Measurements from ENCODE around the gene CFAP45. TPM values are rescaled to one million over a fixed set of nuclear protein-coding genes. Genes with fewer than 3 reads are reported as not detected.

The CFAP45 gene
- total and polyA plus RNA-seq, 2 experiments from 2014 or later = 0.43 TPM; not detected in 1

DNA sequence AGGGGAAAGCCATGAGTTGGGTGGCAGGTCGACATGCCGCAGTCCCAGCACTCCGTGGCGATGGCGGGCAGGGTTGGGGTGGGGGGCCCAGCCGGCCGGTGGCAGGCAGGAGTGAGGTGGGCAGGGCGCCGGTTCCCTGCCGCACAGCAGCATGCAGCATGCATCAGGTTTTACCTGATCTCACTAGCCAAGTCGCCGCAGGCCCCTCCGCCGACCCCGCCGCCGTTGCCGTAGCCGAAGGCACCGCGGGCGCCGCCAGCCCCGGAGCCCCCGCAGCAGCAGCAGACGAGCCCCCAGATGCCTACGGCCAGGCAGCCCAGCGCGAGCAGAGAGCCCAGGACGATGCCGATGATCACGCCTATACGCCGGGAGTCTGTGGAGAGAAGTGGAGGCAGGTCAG is 44.3 kb downstream of the CFAP45 start:
- no peaks in the 10 kb centered on the region for H3K9me2 ChIP-seq (replicated peaks; ENCODE audit: insufficient read depth)
- H3K4me1 ChIP-seq (ENCODE audit: insufficient read depth) = peaks cover 21% of the 10 kb centered on the region
- no peaks in the 10 kb centered on the region for H4K20me1 ChIP-seq (ENCODE audit: insufficient read depth, poor library complexity, severe bottlenecking)
- H2AFZ ChIP-seq = no peak overlapping the region
- no peaks in the 10 kb centered on the region for H3K9me3 ChIP-seq (ENCODE audit: low read depth)
- H3K36me3 ChIP-seq (replicated peaks; ENCODE audit: insufficient read depth, low read depth) = no peaks in the 10 kb centered on the region
- DNase-seq (ENCODE audit: low spot score) = no peak
- H3K4me2 ChIP-seq = no peak overlapping the region
- H3K79me2 ChIP-seq = no peaks in the 10 kb centered on the region
- 98% methylated on average over 24 of the region's 34 CpGs for WGBS (ENCODE audit: low lambda C conversion rate, missing lambda C conversion rate)
- no peaks in the 10 kb centered on the region for H3K27me3 ChIP-seq
- no peak overlapping the region for H3K27ac ChIP-seq
- no peak overlapping the region for H3K4me3 ChIP-seq
- TF ChIP-seq EZH2 (IDR thresholded peaks at IDR 0.05; ENCODE audit: borderline replicate concordance) (no peak), EZH2phosphoT487 (IDR thresholded peaks at IDR 0.05; ENCODE audit: low read depth, severe bottlenecking, unreplicated experiment) (no peak)
- TF ChIP-seq, protein P1, sequence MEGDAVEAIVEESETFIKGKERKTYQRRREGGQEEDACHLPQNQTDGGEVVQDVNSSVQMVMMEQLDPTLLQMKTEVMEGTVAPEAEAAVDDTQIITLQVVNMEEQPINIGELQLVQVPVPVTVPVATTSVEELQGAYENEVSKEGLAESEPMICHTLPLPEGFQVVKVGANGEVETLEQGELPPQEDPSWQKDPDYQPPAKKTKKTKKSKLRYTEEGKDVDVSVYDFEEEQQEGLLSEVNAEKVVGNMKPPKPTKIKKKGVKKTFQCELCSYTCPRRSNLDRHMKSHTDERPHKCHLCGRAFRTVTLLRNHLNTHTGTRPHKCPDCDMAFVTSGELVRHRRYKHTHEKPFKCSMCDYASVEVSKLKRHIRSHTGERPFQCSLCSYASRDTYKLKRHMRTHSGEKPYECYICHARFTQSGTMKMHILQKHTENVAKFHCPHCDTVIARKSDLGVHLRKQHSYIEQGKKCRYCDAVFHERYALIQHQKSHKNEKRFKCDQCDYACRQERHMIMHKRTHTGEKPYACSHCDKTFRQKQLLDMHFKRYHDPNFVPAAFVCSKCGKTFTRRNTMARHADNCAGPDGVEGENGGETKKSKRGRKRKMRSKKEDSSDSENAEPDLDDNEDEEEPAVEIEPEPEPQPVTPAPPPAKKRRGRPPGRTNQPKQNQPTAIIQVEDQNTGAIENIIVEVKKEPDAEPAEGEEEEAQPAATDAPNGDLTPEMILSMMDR (IDR thresholded peaks at IDR 0.05; ENCODE audit: poor library complexity) = no peak

DNA sequence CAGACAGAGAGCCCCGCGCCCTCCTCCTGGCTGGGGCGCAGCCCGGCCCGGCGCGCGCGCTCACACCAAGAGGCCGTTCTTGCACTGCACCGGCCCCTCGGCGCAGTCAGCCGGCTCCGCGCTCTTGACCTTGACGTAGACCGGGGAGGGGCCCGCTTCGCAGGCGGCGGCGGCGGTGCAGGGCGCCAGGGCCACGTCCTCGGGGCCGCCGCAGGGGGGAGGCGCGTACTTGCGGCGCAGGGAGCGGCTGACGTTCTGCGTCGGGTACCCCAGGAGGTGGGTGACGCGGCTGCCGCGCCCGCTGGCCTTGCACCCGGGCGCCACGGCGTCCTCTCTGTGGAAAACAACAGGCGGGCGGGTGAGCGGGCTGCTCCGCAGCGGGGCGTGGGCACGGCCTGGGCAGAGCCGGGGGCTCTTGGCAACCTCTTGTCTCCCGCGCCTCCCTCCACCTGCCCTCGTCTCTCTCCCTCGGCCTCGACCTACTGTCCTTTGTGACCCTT is 45.2 kb downstream of the CFAP45 start:
- no peaks in the 10 kb centered on the region for H3K79me2 ChIP-seq
- 4% methylated on average over 17 of the region's 59 CpGs for WGBS (ENCODE audit: low lambda C conversion rate, missing lambda C conversion rate)
- peaks cover 14% of the 10 kb centered on the region for H3K4me1 ChIP-seq (ENCODE audit: insufficient read depth)
- peak; percentile 94 for DNase-seq (ENCODE audit: low spot score)
- no peaks in the 10 kb centered on the region for H3K9me3 ChIP-seq (ENCODE audit: low read depth)
- no peaks in the 10 kb centered on the region for H3K27me3 ChIP-seq
- H3K4me3 ChIP-seq = peak overlapping the region; percentile 15
- H4K20me1 ChIP-seq (ENCODE audit: insufficient read depth, poor library complexity, severe bottlenecking) = no peaks in the 10 kb centered on the region
- H3K27ac ChIP-seq = peak overlapping the region; percentile 98
- no peaks in the 10 kb centered on the region for H3K36me3 ChIP-seq (replicated peaks; ENCODE audit: insufficient read depth, low read depth)
- H2AFZ ChIP-seq = peak overlapping the region; percentile 79
- TF ChIP-seq EZH2 (IDR thresholded peaks at IDR 0.05; ENCODE audit: borderline replicate concordance) = no peak
- TF ChIP-seq EZH2phosphoT487 (IDR thresholded peaks at IDR 0.05; ENCODE audit: low read depth, severe bottlenecking, unreplicated experiment) = no peak
- H3K9me2 ChIP-seq (replicated peaks; ENCODE audit: insufficient read depth) = no peaks in the 10 kb centered on the region
- H3K4me2 ChIP-seq = peak overlapping the region; percentile 95

DNA sequence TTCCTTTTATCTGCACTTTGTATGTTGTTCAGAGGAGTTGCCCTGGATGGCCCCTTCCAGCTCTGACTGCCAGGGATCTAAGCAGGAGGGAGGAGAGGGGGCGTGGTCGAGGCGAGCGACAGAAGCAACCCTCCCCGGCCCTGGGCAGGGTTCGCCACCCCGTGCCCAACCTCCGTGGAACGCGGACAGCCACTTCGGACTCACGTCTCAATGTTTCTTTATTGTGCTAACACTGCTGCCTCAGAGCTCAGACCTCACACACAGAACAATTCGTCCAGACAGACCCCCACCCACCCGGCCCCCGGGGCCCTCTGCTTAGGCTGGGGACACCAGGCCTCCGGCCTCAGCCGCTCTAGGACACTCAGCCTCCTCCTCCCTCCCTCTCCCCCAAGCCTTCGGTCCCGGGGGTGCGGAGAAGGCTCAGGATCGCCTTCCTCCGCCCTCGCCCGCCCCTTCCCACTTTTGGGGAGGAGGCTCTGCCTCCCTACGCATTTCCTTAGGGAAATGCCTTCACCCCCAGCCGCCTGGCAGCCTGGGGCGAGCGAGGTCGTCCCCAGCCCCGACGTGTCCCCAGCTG is 45.8 kb downstream of the CFAP45 start:
- H3K4me3 ChIP-seq = peak overlapping the region; percentile 16

More for the DNA sequence above, 45.8 kb downstream of the CFAP45 start:
- H3K9me2 ChIP-seq (replicated peaks; ENCODE audit: insufficient read depth) = no peaks in the 10 kb centered on the region
- peak; percentile 90 for DNase-seq (ENCODE audit: low spot score)
- 3% methylated on average over 25 of the region's 31 CpGs for WGBS (ENCODE audit: low lambda C conversion rate, missing lambda C conversion rate)
- H3K79me2 ChIP-seq = no peaks in the 10 kb centered on the region
- H3K4me1 ChIP-seq (ENCODE audit: insufficient read depth) = peaks cover 9% of the 10 kb centered on the region
- H3K9me3 ChIP-seq (ENCODE audit: low read depth) = no peaks in the 10 kb centered on the region
- TF ChIP-seq EZH2phosphoT487 (IDR thresholded peaks at IDR 0.05; ENCODE audit: low read depth, severe bottlenecking, unreplicated experiment) (no peak), EZH2 (IDR thresholded peaks at IDR 0.05; ENCODE audit: borderline replicate concordance) (no peak)
- TF ChIP-seq, protein P1 (IDR thresholded peaks at IDR 0.05; ENCODE audit: poor library complexity) = no peak
- H3K27me3 ChIP-seq = no peaks in the 10 kb centered on the region
- peak overlapping the region; percentile 95 for H3K4me2 ChIP-seq
- H3K27ac ChIP-seq = peak overlapping the region; percentile 98
- no peaks in the 10 kb centered on the region for H4K20me1 ChIP-seq (ENCODE audit: insufficient read depth, poor library complexity, severe bottlenecking)
- peak overlapping the region; percentile 79 for H2AFZ ChIP-seq
- no peaks in the 10 kb centered on the region for H3K36me3 ChIP-seq (replicated peaks; ENCODE audit: insufficient read depth, low read depth)
